Astrocyte (in vitro differentiated cells and primary cell): Measurements from ENCODE around the gene TCIRG1. TPM values are rescaled to one million over a fixed set of nuclear protein-coding genes. Genes with fewer than 3 reads are reported as not detected.
"Not testable (repeated sequence)": the region's sequence is repeated elsewhere in the genome, so short reads cannot be mapped to it uniquely, and the experiment has no call there.

ENCODE experiments used
- DNase-seq: peaks from one replicate; pipeline ENCODE4 v3.0.0-alpha.2; 2010; ENCODE audit warnings: low read depth
- FAIRE-seq: peaks from 2 replicates; lab custom pipeline; 2011; peaks lifted over from hg19 to GRCh38; lab: Jason Lieb, UNC
- H2AFZ ChIP-seq: 2 replicates; pipeline ENCODE4 v1.6.0; 2012; ENCODE audit warnings: low read depth, low read length, inconsistent platforms
- H3K27ac ChIP-seq: 2 replicates; pipeline ENCODE4 v1.5.1; 2011; ENCODE audit warnings: low read depth, low read length, inconsistent platforms
- H3K27me3 ChIP-seq: 2 replicates; pipeline ENCODE4 v1.6.0; 2011; ENCODE audit warnings: low read length, inconsistent platforms; ENCODE audit not compliant: insufficient read depth
- H3K36me3 ChIP-seq: 2 replicates; pipeline ENCODE4 v1.5.1; 2011; ENCODE audit warnings: low read length, inconsistent platforms; ENCODE audit not compliant: insufficient read depth
- H3K4me1 ChIP-seq: 2 replicates; pipeline ENCODE4 v1.5.1; 2011; ENCODE audit warnings: low read length, inconsistent platforms; ENCODE audit not compliant: insufficient read depth
- H3K4me2 ChIP-seq: 2 replicates; pipeline ENCODE4 v1.6.0; 2012; ENCODE audit warnings: low read length, inconsistent platforms
- H3K4me3 ChIP-seq: 2 replicates; pipeline ENCODE4 v1.5.1; 2011; ENCODE audit warnings: low read depth, mild to moderate bottlenecking, low read length, inconsistent platforms; ENCODE audit not compliant: insufficient read depth
- H3K79me2 ChIP-seq: 2 replicates; pipeline ENCODE4 v1.6.0; 2012; ENCODE audit warnings: mild to moderate bottlenecking, low read length, inconsistent platforms; ENCODE audit not compliant: insufficient read depth
- H3K9ac ChIP-seq: 2 replicates; pipeline ENCODE4 v1.6.0; 2012; ENCODE audit warnings: mild to moderate bottlenecking, low read length, inconsistent platforms
- H3K9me3 ChIP-seq: 2 replicates; pipeline ENCODE4 v1.5.1; 2012; ENCODE audit warnings: low read depth, mild to moderate bottlenecking, low read length, inconsistent platforms; ENCODE audit not compliant: insufficient read depth
- H4K20me1 ChIP-seq: 2 replicates; pipeline ENCODE4 v1.6.0; 2012; ENCODE audit warnings: low read length, inconsistent platforms; ENCODE audit not compliant: insufficient read depth
- H3K27ac Mint-ChIP-seq: one replicate; pipeline ENCODE4 v1.8.0; 2021; ENCODE audit warnings: mild to moderate bottlenecking, mixed read lengths; ENCODE audit not compliant: unreplicated experiment
- H3K27me3 Mint-ChIP-seq: one replicate; pipeline ENCODE4 v1.8.0; 2021; ENCODE audit warnings: low read depth, mixed read lengths; ENCODE audit not compliant: unreplicated experiment
- H3K36me3 Mint-ChIP-seq: one replicate; pipeline ENCODE4 v1.8.0; 2021; ENCODE audit warnings: low read depth, mixed read lengths; ENCODE audit not compliant: unreplicated experiment
- H3K4me1 Mint-ChIP-seq: one replicate; pipeline ENCODE4 v1.8.0; 2021; ENCODE audit warnings: low read depth, mixed read lengths; ENCODE audit not compliant: unreplicated experiment
- H3K4me3 Mint-ChIP-seq: one replicate; pipeline ENCODE4 v1.8.0; 2021; ENCODE audit warnings: mild to moderate bottlenecking, moderate library complexity, mixed read lengths; ENCODE audit not compliant: unreplicated experiment
- H3K9me3 Mint-ChIP-seq: one replicate; pipeline ENCODE4 v1.8.0; 2021; ENCODE audit warnings: mild to moderate bottlenecking, mixed read lengths; ENCODE audit not compliant: unreplicated experiment
- CTCF ChIP-seq: IDR thresholded peaks from 2 replicates; pipeline ENCODE4 v1.5.1; 2011; ENCODE audit warnings: low read depth, mild to moderate bottlenecking, inconsistent platforms, low read length, moderate library complexity; ENCODE audit not compliant: insufficient read depth
- EZH2 ChIP-seq: IDR thresholded peaks from 2 replicates; pipeline ENCODE4 v1.6.1; 2012; ENCODE audit warnings: mild to moderate bottlenecking, low read length, inconsistent platforms; ENCODE audit not compliant: insufficient read depth
- total RNA-seq: library from RNA; stranded (reverse); gene quantifications from 2 replicates; pipeline ENCODE4 v1.2.1, GENCODE V29; 2021

Gene TCIRG1
- total RNA-seq, 1 donor from 2014 or later = 55.1 TPM

DNA sequence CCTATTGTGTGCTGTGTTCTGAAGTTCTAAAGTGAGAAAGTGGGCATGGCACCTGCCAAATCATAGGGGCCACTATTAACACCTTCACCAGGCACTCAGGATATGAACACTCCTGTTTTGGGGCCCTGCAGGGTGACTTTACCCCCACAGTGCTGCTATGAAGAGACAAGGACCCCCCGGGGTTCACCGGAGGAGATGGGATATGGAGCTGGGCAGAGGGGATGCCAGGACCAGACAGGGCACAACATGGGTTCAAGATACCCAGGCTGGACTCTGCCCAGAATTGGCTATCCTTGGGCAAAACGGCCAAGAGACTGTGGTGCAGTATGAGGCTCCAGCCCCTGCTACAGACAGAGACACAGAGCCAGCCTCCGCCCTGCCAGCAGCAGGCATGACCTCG lies 44.4 kb upstream of the TCIRG1 start:
- Mint-ChIP-seq H3K27me3 (peaks cover 20% of the 10 kb centered on the region), H3K36me3 (peaks cover 19% of the 10 kb centered on the region)
- H3K79me2 ChIP-seq, DNase-seq, H3K4me3 ChIP-seq, FAIRE-seq, H3K27me3 ChIP-seq, H3K36me3 ChIP-seq, H3K27ac ChIP-seq, H3K9me3 Mint-ChIP-seq, H3K9me3 ChIP-seq, H3K4me1 ChIP-seq, H3K27ac Mint-ChIP-seq, H4K20me1 ChIP-seq, H3K9ac ChIP-seq, H3K4me1 Mint-ChIP-seq, H2AFZ ChIP-seq, H3K4me2 ChIP-seq, H3K4me3 Mint-ChIP-seq: not testable (repeated sequence)

DNA sequence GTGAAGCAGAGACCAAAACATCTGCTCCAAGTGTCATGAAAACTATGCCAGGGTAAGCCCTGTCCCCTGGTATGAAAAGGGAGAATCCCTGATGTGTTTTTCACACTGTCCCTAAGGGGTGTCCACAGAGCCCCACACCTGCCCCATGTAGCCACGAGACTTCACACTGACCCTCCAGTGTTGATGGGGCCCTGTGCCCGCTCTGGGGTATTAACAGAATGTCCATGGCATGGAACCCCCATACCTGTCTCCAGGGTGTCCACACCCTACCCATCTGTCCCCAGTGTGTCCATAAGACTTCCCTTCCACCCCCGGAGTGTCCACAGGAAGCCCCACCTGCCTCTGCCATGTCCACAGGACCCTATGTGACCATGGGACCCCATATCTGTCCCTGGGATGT lies 43.7 kb upstream of the TCIRG1 start:
- H3K9me3 ChIP-seq, H3K36me3 ChIP-seq, DNase-seq, H3K4me1 Mint-ChIP-seq, H3K27me3 ChIP-seq, H3K4me3 Mint-ChIP-seq, H3K79me2 ChIP-seq, H2AFZ ChIP-seq, FAIRE-seq, H3K27ac Mint-ChIP-seq, H3K4me2 ChIP-seq, H3K4me3 ChIP-seq, H4K20me1 ChIP-seq, H3K9me3 Mint-ChIP-seq, H3K4me1 ChIP-seq, H3K27ac ChIP-seq, H3K9ac ChIP-seq: not testable (repeated sequence)
- Mint-ChIP-seq H3K36me3 (peaks cover 17% of the 10 kb centered on the region), H3K27me3 (peaks cover 15% of the 10 kb centered on the region)

DNA sequence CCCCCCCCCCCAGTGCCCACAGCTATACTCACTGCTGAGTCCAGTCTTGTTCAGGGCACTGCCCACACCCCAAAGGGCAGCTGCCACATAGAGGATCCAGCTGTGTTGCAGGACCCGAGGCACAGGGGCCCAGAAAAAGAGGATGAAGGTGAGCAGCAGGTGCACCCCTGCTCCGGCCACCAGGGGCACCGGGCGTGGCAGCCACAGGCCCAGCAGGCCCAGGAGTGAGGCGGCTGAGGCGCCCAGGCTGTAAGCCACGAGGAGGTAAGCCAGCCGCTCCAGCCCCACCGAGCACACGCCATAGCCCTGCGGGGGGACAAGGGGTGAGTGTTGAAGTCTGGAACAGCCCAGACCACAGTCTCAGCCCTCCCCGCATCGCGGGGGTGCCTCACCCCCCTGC lies 43.2 kb upstream of the TCIRG1 start:
- not testable (repeated sequence) for H3K4me1 Mint-ChIP-seq, H3K79me2 ChIP-seq, H3K27ac ChIP-seq, H3K4me3 Mint-ChIP-seq, H4K20me1 ChIP-seq, H3K27me3 ChIP-seq, H2AFZ ChIP-seq, H3K9ac ChIP-seq, H3K4me3 ChIP-seq, H3K9me3 Mint-ChIP-seq, H3K9me3 ChIP-seq, H3K4me1 ChIP-seq, H3K27ac Mint-ChIP-seq, H3K4me2 ChIP-seq, DNase-seq, FAIRE-seq, H3K36me3 ChIP-seq
- Mint-ChIP-seq H3K27me3 (peaks cover 15% of the 10 kb centered on the region), H3K36me3 (peaks cover 17% of the 10 kb centered on the region)

GRCh38 chr11:67996051-67996450 lies 42.8 kb upstream of the TCIRG1 start:
- DNase-seq (no peak), FAIRE-seq (no peak)
- H4K20me1 ChIP-seq = no peaks in the 10 kb centered on the region
- H3K36me3 Mint-ChIP-seq = peaks cover 17% of the 10 kb centered on the region
- peaks cover 2% of the 10 kb centered on the region for H3K4me1 Mint-ChIP-seq
- no peaks in the 10 kb centered on the region for H3K79me2 ChIP-seq
- H3K4me2 ChIP-seq = no peak overlapping the region
- no peak overlapping the region for H3K27ac Mint-ChIP-seq
- no peaks in the 10 kb centered on the region for H3K27me3 ChIP-seq
- no peak overlapping the region for H3K9ac ChIP-seq
- no peak for TF ChIP-seq CTCF
- no peak for TF ChIP-seq EZH2
- H3K36me3 ChIP-seq = no peaks in the 10 kb centered on the region
- H3K4me1 ChIP-seq = no peaks in the 10 kb centered on the region
- peaks cover 15% of the 10 kb centered on the region for H3K27me3 Mint-ChIP-seq
- H3K4me3 Mint-ChIP-seq = no peak overlapping the region
- H3K27ac ChIP-seq = no peak overlapping the region
- no peak overlapping the region for H2AFZ ChIP-seq
- H3K4me3 ChIP-seq = no peak overlapping the region
- no peaks in the 10 kb centered on the region for H3K9me3 ChIP-seq
- no peaks in the 10 kb centered on the region for H3K9me3 Mint-ChIP-seq
